HFF-Myc (cell line): Measurements from ENCODE around the gene DKK2.

Experiments
- DNase-seq: peaks from one replicate; pipeline ENCODE4 v3.0.0-alpha.2; 2011; ENCODE audit warnings: low read depth; ENCODE audit errors: extremely low read depth
- H3K4me3 ChIP-seq: replicated peaks from 2 replicates; pipeline ENCODE4 v1.5.1; 2011; ENCODE audit warnings: low read depth, mild to moderate bottlenecking, control low read depth, low read length
- TF ChIP-seq, protein P1 (sequence below): IDR thresholded peaks from 2 replicates; pipeline ENCODE4 v1.5.1; 2012; ENCODE audit warnings: mild to moderate bottlenecking, low read depth, low read length, control low read depth; ENCODE audit errors: missing control alignments

The DKK2 gene

DNA sequence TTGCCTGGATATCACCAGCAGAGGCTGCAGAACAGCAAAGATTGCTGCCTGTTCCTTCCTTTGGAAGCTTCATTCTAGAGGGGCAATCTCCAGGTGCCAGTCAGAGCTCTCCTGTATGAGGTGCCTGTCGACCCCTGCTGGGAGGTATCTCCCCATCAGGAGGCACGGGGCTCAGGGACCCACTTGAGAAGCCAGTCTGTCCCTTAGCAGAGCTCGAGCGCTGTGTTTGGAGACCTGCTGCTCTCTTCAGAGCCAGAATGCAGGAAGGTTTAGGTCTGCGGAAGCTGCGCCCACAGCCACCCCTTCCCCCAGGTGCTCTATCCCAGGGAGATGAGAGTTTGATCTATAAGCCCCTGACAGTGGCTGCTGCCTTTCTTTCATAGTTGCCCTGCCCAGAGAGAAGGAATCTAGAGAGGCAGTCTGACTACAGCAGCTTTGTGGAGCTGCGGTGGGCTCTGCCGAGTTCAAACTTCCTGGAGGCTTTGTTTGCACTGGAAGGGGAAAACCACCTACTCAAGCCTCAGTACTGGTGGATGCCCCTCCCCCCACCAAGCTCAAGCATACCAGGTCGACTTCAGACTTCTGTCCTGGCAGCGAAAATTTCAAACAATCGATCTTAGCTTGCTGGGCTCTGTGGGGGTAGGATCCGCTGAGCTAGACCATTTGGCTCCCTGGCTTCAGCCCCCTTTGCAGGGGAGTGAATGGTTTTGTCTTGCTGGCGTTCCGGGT lies 57.9 kb downstream of the DKK2 start:
- no peak for DNase-seq
- no peak overlapping the region for H3K4me3 ChIP-seq
- TF ChIP-seq, protein P1, sequence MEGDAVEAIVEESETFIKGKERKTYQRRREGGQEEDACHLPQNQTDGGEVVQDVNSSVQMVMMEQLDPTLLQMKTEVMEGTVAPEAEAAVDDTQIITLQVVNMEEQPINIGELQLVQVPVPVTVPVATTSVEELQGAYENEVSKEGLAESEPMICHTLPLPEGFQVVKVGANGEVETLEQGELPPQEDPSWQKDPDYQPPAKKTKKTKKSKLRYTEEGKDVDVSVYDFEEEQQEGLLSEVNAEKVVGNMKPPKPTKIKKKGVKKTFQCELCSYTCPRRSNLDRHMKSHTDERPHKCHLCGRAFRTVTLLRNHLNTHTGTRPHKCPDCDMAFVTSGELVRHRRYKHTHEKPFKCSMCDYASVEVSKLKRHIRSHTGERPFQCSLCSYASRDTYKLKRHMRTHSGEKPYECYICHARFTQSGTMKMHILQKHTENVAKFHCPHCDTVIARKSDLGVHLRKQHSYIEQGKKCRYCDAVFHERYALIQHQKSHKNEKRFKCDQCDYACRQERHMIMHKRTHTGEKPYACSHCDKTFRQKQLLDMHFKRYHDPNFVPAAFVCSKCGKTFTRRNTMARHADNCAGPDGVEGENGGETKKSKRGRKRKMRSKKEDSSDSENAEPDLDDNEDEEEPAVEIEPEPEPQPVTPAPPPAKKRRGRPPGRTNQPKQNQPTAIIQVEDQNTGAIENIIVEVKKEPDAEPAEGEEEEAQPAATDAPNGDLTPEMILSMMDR = no peak

DNA sequence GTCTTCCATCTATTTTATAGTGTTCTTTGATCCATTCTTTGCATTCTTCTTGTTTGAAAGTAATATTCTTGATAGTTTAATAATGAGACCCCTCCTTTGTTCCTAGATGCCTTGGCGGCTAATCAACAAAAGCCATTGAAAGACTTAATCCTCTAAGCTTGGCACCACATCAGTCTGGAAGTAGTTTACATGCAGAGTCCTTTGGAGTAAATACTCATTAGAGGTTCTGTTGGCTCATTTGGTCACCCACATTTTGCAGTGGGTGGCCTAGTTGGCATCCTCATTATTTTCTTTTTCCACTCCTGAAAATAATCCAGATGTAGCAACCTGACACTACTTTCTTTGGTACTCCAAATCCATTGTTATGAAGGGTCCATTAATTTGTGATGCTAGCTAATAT lies 64.5 kb downstream of the DKK2 start:
- no peak overlapping the region for H3K4me3 ChIP-seq
- DNase-seq = no peak
- TF ChIP-seq, protein P1 = no peak

GRCh38 chr4:106967892-106968291 lies 68.2 kb downstream of the DKK2 start:
- DNase-seq = no peak
- H3K4me3 ChIP-seq = no peak overlapping the region
- TF ChIP-seq, protein P1 = no peak

DNA sequence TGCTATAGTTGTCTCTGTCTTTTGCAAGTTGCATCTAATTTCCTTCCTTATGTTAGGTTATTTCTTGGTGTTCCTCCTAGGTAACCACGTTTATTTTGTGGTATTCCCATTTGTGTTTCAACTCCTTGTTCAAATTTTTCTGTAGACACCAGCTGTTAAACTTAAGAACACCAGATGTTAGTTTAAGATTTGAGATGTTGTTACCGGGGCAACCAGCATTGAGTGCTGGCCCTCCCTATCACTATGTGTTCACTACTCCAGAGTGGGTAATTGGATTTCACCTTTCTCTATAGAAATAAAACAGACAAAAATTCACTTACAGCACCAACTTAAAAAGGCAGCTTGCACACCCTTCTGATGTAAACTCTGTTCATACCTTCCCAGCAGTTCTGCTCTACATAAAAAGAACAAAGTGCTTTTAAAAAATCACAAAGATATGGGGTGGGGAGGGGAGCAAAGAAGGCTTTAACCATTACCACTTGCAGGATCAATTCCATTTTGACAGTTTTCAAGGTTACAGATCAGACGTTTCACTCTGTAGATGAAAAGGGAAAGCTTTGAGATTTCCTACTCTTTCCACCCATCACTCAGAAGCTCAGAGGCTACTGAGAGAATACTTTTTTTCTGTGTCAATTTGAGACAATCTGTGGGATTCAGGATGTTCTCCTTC lies 82.9 kb downstream of the DKK2 start:
- DNase-seq = no peak
- TF ChIP-seq, protein P1 = no peak
- H3K4me3 ChIP-seq = no peak overlapping the region

DNA sequence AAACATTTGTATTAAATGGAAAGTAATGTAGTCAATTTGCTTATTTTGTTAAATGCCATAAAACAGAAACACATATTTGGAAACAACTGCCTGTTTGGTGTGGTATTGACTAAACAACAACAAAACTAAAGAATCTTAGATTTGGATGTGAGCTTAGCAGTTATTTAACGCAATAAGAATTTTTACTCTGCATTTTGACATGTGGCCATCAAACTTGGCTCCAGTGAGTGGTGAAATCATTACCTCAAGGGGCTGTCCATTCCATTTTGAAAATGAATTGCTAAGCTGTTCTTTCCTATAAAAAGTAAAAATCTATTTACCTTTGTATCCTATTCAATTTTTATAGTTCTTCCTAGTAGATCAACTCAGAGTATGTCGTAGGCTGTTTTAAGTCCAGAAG lies 84.2 kb downstream of the DKK2 start:
- H3K4me3 ChIP-seq = no peak overlapping the region
- no peak for DNase-seq
- TF ChIP-seq, protein P1 = no peak

DNA sequence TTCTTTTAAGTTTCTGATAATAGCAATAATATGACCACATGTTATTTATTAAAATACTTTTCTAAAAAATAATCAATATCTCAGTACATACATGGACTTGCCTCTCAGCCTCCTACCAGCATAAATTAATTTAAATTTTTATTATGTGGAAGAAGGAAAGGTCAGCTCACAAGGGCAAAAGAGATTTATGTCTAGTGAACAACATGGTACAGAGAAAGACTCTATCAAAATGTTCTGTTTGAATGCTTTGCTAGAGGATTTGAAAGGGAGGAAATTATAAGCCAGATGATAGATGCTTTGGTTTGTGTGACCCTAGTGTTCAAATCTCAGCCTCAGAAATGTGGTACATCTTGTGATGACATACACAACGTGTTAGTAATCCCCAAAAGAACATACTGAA lies 94.3 kb downstream of the DKK2 start:
- no peak for DNase-seq
- TF ChIP-seq, protein P1 = no peak
- H3K4me3 ChIP-seq = no peak overlapping the region
